ENCODE data around the gene FAM124A. TPM values are rescaled to one million over a fixed set of nuclear protein-coding genes. Genes with fewer than 3 reads are reported as not detected.

FAM124A gene
- total and polyA plus RNA-seq, 2 of the 8 experiments (the other 6 are each of a cell fraction or from before 2014, with no cell fraction given), result 40.7 to 49.9 TPM

DNA sequence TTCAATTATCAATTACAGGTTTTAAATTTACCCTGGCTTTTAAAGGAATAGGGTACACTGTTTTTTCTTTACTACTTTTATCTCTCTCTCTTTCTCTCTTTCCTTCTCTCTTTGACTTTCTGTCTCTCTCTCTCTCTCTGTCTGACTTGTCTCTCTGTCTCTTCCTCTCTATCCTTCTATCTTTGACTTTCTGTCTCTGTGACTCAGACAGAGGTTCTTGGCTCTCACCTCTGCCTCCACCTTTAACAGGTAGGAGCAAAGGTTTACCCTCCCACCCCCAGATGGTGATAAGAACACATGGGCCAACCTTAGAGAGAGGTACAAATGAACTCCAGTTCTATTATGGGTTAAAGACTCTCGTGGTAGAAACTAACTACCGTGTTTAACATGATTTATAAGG is 20.3 kb upstream of the FAM124A start (continued):
- no peak for TF ChIP-seq TAF1 (IDR thresholded peaks at IDR 0.05; ENCODE audit: low read depth, low read length)
- no peak for TF ChIP-seq CBX8 (IDR thresholded peaks at IDR 0.05; ENCODE audit: borderline replicate concordance, low read depth, low read length)

Data from H1 (cell line).